PC-3 (cell line): ENCODE measurements around the gene NOMO2. TPM values are rescaled to one million over a fixed set of nuclear protein-coding genes. Genes with fewer than 3 reads are reported as not detected.
"Not testable (repeated sequence)": the region's sequence is repeated elsewhere in the genome, so short reads cannot be mapped to it uniquely, and the experiment has no call there.

Experiments used
- ATAC-seq: fragments of 200-7000 bp; cut with Tn5 transposase; 2 replicates; pipeline ENCODE4 v1.9.1; 2020; ENCODE audit warnings: mild to moderate bottlenecking, moderate library complexity
- BruUV-seq: library from RNA; stranded (reverse); fragments of 400-500 nt; replicated peaks from 2 replicates; lab custom pipeline; 2021; lab: Mats Ljungman, UMichigan
- CTCF ChIA-PET: fragments of 300-600 bp; sonication (Branson Sonifier 250); formaldehyde crosslinking; loops from one replicate; lab custom pipeline; 2022; ENCODE audit warnings: antibody characterized with exemption; lab: Charles Lee
- POLR2A ChIA-PET: fragments of 300-600 bp; sonication (Branson Sonifier 250); formaldehyde crosslinking; loops from one replicate; lab custom pipeline; 2022; ENCODE audit warnings: antibody characterized with exemption; ENCODE audit not compliant: unreplicated experiment; lab: Charles Lee
- DNase-seq: peaks from one replicate; pipeline ENCODE4 v3.0.0-alpha.2; 2015
- H2AFZ ChIP-seq: fragments of 300-600 bp; sonication (generic); 2 replicates; pipeline ENCODE4 v1.6.0; 2016; ENCODE audit warnings: antibody characterized with exemption, low read length
- H3F3A ChIP-seq: fragments of 300-600 bp; sonication (generic); one replicate; pipeline ENCODE4 v1.6.0; 2017; ENCODE audit warnings: antibody characterized with exemption, low read length, control low read depth, mild to moderate bottlenecking; ENCODE audit not compliant: unreplicated experiment
- H3K27ac ChIP-seq: fragments of 300-600 bp; sonication (generic); 2 replicates; pipeline ENCODE4 v1.5.1; 2016; ENCODE audit warnings: mild to moderate bottlenecking, low read length
- H3K27me3 ChIP-seq: fragments of 300-600 bp; sonication (generic); 2 replicates; pipeline ENCODE4 v1.6.1; 2016; ENCODE audit warnings: low read length, mixed read lengths
- H3K36me3 ChIP-seq: fragments of 300-600 bp; sonication (generic); 2 replicates; pipeline ENCODE4 v1.6.1; 2016; ENCODE audit warnings: low read depth, mixed run types, low read length, mixed read lengths
- H3K4me1 ChIP-seq: fragments of 300-600 bp; sonication (generic); 2 replicates; pipeline ENCODE4 v1.5.1; 2016; ENCODE audit warnings: low read length; ENCODE audit not compliant: insufficient read depth
- H3K4me2 ChIP-seq: fragments of 300-600 bp; sonication (generic); 2 replicates; pipeline ENCODE4 v1.6.0; 2016; ENCODE audit warnings: low read length
- H3K4me3 ChIP-seq: fragments of 300-600 bp; sonication (generic); 2 replicates; pipeline ENCODE4 v1.5.1; 2016; ENCODE audit warnings: mild to moderate bottlenecking, low read length, mixed read lengths
- H3K79me2 ChIP-seq: fragments of 300-600 bp; sonication (generic); 2 replicates; pipeline ENCODE4 v1.6.1; 2017; ENCODE audit warnings: low read length, mixed read lengths
- H3K9ac ChIP-seq: fragments of 300-600 bp; sonication (generic); 2 replicates; pipeline ENCODE4 v1.6.0; 2016; ENCODE audit warnings: mild to moderate bottlenecking, low read length
- H3K9me2 ChIP-seq: fragments of 300-600 bp; sonication (generic); replicated peaks from 2 replicates; pipeline ENCODE4 v1.6.1; 2016; ENCODE audit warnings: mixed run types, low read length, mixed read lengths
- H3K9me3 ChIP-seq: fragments of 300-600 bp; sonication (generic); 2 replicates; pipeline ENCODE4 v1.6.1; 2016; ENCODE audit warnings: low read length, mixed read lengths
- H4K20me1 ChIP-seq: fragments of 300-600 bp; sonication (generic); 2 replicates; pipeline ENCODE4 v1.6.1; 2016; ENCODE audit warnings: low read length, mixed read lengths
- intact Hi-C: fragments of 100-400 bp; cut with micrococcal nuclease; formaldehyde crosslinking; loops from 2 replicates; pipeline ENCODE4 v1.9.0; 2023
- total RNA-seq: library from RNA; depleted of rRNA; stranded (reverse); fragments of >200 nt; gene quantifications from 2 replicates; pipeline ENCODE4 v1.2.3, GENCODE V29; 2014

The NOMO2 gene
- total RNA-seq, 1 experiment from 2014 or later = 121 TPM

GRCh38 chr16:18394363-18394762 lies 167.5 kb downstream of the NOMO2 start:
- H3K4me2 ChIP-seq, H3K27ac ChIP-seq, H3K9me2 ChIP-seq, H3F3A ChIP-seq, H3K9me3 ChIP-seq, POLR2A ChIA-PET, H3K27me3 ChIP-seq, H3K36me3 ChIP-seq, H4K20me1 ChIP-seq, H3K4me1 ChIP-seq, H3K79me2 ChIP-seq, H2AFZ ChIP-seq, BruUV-seq, H3K4me3 ChIP-seq, H3K9ac ChIP-seq, CTCF ChIA-PET, intact Hi-C loops, ATAC-seq, DNase-seq: not testable (repeated sequence)

- H3K4me3 ChIP-seq, H3K9me3 ChIP-seq, POLR2A ChIA-PET, intact Hi-C loops, H3K9ac ChIP-seq, H3K4me1 ChIP-seq, H4K20me1 ChIP-seq, H3F3A ChIP-seq, H3K4me2 ChIP-seq, H3K79me2 ChIP-seq, H2AFZ ChIP-seq, H3K36me3 ChIP-seq, BruUV-seq, H3K27ac ChIP-seq, CTCF ChIA-PET, H3K9me2 ChIP-seq, H3K27me3 ChIP-seq, ATAC-seq, DNase-seq: not testable (repeated sequence)
These were observed 174.1 kb downstream of the NOMO2 start for GRCh38 chr16:18387767-18388166.

- H3K36me3 ChIP-seq, H3K27me3 ChIP-seq, intact Hi-C loops, H3F3A ChIP-seq, DNase-seq, H3K79me2 ChIP-seq, H4K20me1 ChIP-seq, H3K4me3 ChIP-seq, CTCF ChIA-PET, H3K4me1 ChIP-seq, H3K9me3 ChIP-seq, H3K9me2 ChIP-seq, POLR2A ChIA-PET, BruUV-seq, H3K9ac ChIP-seq, H3K4me2 ChIP-seq, ATAC-seq, H3K27ac ChIP-seq, H2AFZ ChIP-seq: not testable (repeated sequence)
These were observed 175.4 kb downstream of the NOMO2 start for GRCh38 chr16:18386517-18386916.

DNA sequence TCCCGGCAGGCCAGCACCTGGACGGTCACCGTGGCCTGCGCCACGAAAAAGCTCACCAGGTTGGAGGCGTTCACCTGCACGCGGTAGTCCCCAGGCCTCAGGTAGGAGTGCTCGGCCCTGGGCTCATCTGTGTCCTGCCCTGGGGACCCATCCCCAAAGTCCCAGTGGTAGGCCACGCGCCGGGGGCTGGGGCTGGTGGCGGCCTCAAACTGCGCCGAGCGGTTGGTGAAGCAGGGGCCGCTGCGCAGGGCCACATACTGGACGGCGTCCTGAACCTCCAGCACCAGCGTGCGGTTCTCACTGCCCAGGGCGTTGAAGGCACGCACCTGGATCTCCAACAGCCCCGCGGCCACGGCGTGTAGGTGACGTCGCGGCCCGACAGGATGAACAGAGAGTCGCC lies 176.6 kb downstream of the NOMO2 start:
- H3K27ac ChIP-seq, H3K9ac ChIP-seq, H3K79me2 ChIP-seq, H3K36me3 ChIP-seq, CTCF ChIA-PET, H2AFZ ChIP-seq, H3K4me1 ChIP-seq, H3K9me2 ChIP-seq, BruUV-seq, DNase-seq, intact Hi-C loops, ATAC-seq, H3K4me3 ChIP-seq, H3K27me3 ChIP-seq, H4K20me1 ChIP-seq, POLR2A ChIA-PET, H3K9me3 ChIP-seq, H3F3A ChIP-seq, H3K4me2 ChIP-seq: not testable (repeated sequence)

- H4K20me1 ChIP-seq, BruUV-seq, H3K9ac ChIP-seq, H3K9me3 ChIP-seq, H3K4me1 ChIP-seq, ATAC-seq, H3K27ac ChIP-seq, intact Hi-C loops, H3F3A ChIP-seq, CTCF ChIA-PET, H2AFZ ChIP-seq, H3K36me3 ChIP-seq, H3K4me2 ChIP-seq, H3K9me2 ChIP-seq, POLR2A ChIA-PET, H3K27me3 ChIP-seq, H3K4me3 ChIP-seq, H3K79me2 ChIP-seq, DNase-seq: not testable (repeated sequence)
These were observed 177.0 kb downstream of the NOMO2 start for GRCh38 chr16:18384869-18385268.

GRCh38 chr16:18384098-18384636 lies 177.7 kb downstream of the NOMO2 start:
- H3K4me2 ChIP-seq, H4K20me1 ChIP-seq, H3K9ac ChIP-seq, H3K9me3 ChIP-seq, H3K9me2 ChIP-seq, BruUV-seq, H3K36me3 ChIP-seq, CTCF ChIA-PET, H3K4me3 ChIP-seq, H3K27ac ChIP-seq, H3K27me3 ChIP-seq, POLR2A ChIA-PET, H3K79me2 ChIP-seq, intact Hi-C loops, H3K4me1 ChIP-seq, H3F3A ChIP-seq, DNase-seq, H2AFZ ChIP-seq, ATAC-seq: not testable (repeated sequence)

GRCh38 chr16:18382696-18383095 lies 179.2 kb downstream of the NOMO2 start:
- H3K9me3 ChIP-seq, ATAC-seq, H3K36me3 ChIP-seq, H3F3A ChIP-seq, H3K27me3 ChIP-seq, BruUV-seq, H3K4me3 ChIP-seq, H2AFZ ChIP-seq, H3K79me2 ChIP-seq, POLR2A ChIA-PET, H3K27ac ChIP-seq, DNase-seq, H3K9me2 ChIP-seq, CTCF ChIA-PET, H4K20me1 ChIP-seq, H3K9ac ChIP-seq, intact Hi-C loops, H3K4me2 ChIP-seq, H3K4me1 ChIP-seq: not testable (repeated sequence)
